DOHH2 (cell line): ENCODE results near the gene GLRA3.

Experiments
- H3F3A ChIP-seq: fragments of 200-600 bp; sonication (generic), shearing (Covaris generic); 2 replicates; pipeline ENCODE4 v1.6.0; 2016; ENCODE audit warnings: antibody characterized with exemption, mild to moderate bottlenecking; ENCODE audit not compliant: control insufficient read depth, insufficient read depth
- H3K27ac ChIP-seq: fragments of 200-600 bp; sonication (generic); 2 replicates; pipeline ENCODE4 v1.5.1; 2014; ENCODE audit warnings: low read depth, mild to moderate bottlenecking, low read length, moderate library complexity
- H3K27me3 ChIP-seq: fragments of 200-600 bp; sonication (generic); 2 replicates; pipeline ENCODE4 v1.6.1; 2014; ENCODE audit warnings: mild to moderate bottlenecking, low read length, mixed read lengths; ENCODE audit not compliant: control insufficient read depth
- H3K36me3 ChIP-seq: fragments of 200-600 bp; sonication (generic); 2 replicates; pipeline ENCODE4 v1.6.1; 2014; ENCODE audit warnings: mild to moderate bottlenecking, low read length, moderate library complexity, mixed read lengths; ENCODE audit not compliant: control insufficient read depth
- H3K4me1 ChIP-seq: fragments of 200-600 bp; sonication (generic); 2 replicates; pipeline ENCODE4 v1.6.1; 2014; ENCODE audit warnings: mild to moderate bottlenecking, low read length, mixed read lengths; ENCODE audit not compliant: control insufficient read depth
- H3K4me2 ChIP-seq: fragments of 200-600 bp; sonication (generic); 2 replicates; pipeline ENCODE4 v1.6.0; 2014; ENCODE audit warnings: mild to moderate bottlenecking, low read length, moderate library complexity
- H3K4me3 ChIP-seq: fragments of 200-600 bp; sonication (generic); 2 replicates; pipeline ENCODE4 v1.5.1; 2014; ENCODE audit warnings: mild to moderate bottlenecking, low read length, mixed read lengths
- H3K79me2 ChIP-seq: fragments of 200-600 bp; sonication (generic); 2 replicates; pipeline ENCODE4 v1.6.1; 2014; ENCODE audit warnings: mild to moderate bottlenecking, low read length, mixed read lengths; ENCODE audit not compliant: control insufficient read depth
- H3K9me2 ChIP-seq: fragments of 200-600 bp; sonication (generic); replicated peaks from 2 replicates; pipeline ENCODE4 v1.6.1; 2014; ENCODE audit warnings: mild to moderate bottlenecking, low read length, mixed read lengths; ENCODE audit not compliant: control insufficient read depth
- H3K9me3 ChIP-seq: fragments of 200-600 bp; sonication (generic); 2 replicates; pipeline ENCODE4 v1.6.1; 2014; ENCODE audit warnings: antibody characterized with exemption, low read length, mixed read lengths; ENCODE audit not compliant: control insufficient read depth, insufficient read depth
- H4K20me1 ChIP-seq: fragments of 200-600 bp; sonication (generic); 2 replicates; pipeline ENCODE4 v1.6.0; 2014; ENCODE audit warnings: low read depth, mild to moderate bottlenecking, antibody characterized with exemption, low read length, moderate library complexity; ENCODE audit not compliant: control insufficient read depth, insufficient read depth
- EZH2phosphoT487 ChIP-seq: fragments of 200-600 bp; sonication (generic); IDR thresholded peaks from 2 replicates; pipeline ENCODE4 v1.6.1; 2017; ENCODE audit warnings: borderline replicate concordance, mild to moderate bottlenecking, antibody characterized with exemption, low read length, moderate library complexity, mixed read lengths
- TF ChIP-seq, protein P1 (sequence below): fragments of 200-600 bp; sonication (generic); IDR thresholded peaks from one replicate; pipeline ENCODE4 v1.5.1; 2014; ENCODE audit warnings: antibody characterized with exemption, mild to moderate bottlenecking, low read depth, low read length; ENCODE audit not compliant: poor library complexity, severe bottlenecking

The GLRA3 gene

DNA sequence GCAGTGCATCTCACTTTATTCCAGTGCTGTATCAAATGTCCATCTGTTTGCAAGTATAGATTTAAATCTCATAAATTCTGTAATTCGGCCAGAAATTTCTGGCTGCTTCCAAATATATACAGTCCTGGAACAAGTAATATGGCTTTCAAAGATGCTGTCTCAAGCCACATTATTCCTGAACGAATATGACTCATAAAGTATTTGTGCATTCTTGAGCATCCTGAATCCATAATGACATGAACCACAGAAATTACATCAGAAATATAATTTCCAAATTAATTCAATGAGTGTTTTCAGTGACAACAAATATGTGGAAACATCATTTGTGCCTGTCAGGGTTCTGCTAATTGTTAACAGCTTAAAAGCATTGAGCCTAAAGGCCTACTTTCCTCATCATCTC lies 165.8 kb downstream of the GLRA3 start:
- no peaks in the 10 kb centered on the region for H3K4me1 ChIP-seq
- H3K9me2 ChIP-seq, result no peaks in the 10 kb centered on the region
- no peak overlapping the region for H3K4me3 ChIP-seq
- H3K9me3 ChIP-seq, result no peaks in the 10 kb centered on the region
- no peaks in the 10 kb centered on the region for H3K36me3 ChIP-seq
- no peaks in the 10 kb centered on the region for H4K20me1 ChIP-seq
- TF ChIP-seq, protein P1, sequence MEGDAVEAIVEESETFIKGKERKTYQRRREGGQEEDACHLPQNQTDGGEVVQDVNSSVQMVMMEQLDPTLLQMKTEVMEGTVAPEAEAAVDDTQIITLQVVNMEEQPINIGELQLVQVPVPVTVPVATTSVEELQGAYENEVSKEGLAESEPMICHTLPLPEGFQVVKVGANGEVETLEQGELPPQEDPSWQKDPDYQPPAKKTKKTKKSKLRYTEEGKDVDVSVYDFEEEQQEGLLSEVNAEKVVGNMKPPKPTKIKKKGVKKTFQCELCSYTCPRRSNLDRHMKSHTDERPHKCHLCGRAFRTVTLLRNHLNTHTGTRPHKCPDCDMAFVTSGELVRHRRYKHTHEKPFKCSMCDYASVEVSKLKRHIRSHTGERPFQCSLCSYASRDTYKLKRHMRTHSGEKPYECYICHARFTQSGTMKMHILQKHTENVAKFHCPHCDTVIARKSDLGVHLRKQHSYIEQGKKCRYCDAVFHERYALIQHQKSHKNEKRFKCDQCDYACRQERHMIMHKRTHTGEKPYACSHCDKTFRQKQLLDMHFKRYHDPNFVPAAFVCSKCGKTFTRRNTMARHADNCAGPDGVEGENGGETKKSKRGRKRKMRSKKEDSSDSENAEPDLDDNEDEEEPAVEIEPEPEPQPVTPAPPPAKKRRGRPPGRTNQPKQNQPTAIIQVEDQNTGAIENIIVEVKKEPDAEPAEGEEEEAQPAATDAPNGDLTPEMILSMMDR, result no peak
- TF ChIP-seq EZH2phosphoT487, result no peak
- no peaks in the 10 kb centered on the region for H3F3A ChIP-seq
- no peaks in the 10 kb centered on the region for H3K27me3 ChIP-seq
- H3K4me2 ChIP-seq, result no peak overlapping the region
- no peaks in the 10 kb centered on the region for H3K79me2 ChIP-seq
- no peak overlapping the region for H3K27ac ChIP-seq

DNA sequence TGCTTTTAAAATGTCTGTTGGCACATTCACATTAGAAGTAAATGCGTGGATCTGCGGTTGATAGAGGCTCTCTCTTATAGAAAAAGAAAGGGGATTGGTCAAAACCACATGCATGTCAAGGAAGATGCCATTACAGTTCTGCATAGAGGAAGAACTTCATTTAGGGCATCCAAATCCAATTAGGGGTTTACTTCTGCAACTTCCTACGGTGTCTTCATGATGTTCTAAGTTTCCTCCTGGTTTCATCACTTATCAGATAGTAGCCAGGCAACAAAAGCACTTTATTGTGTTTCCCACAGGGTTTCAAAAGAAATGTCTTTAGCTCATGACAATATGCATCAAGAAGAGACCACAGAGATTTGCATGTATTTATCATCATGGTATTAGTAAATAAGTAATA lies 170.8 kb downstream of the GLRA3 start:
- Histone ChIP-seq H3K27ac (no peak overlapping the region), H3F3A (no peaks in the 10 kb centered on the region), H3K9me3 (no peaks in the 10 kb centered on the region), H3K4me1 (no peaks in the 10 kb centered on the region), H3K9me2 (no peaks in the 10 kb centered on the region), H3K4me2 (no peak overlapping the region), H3K27me3 (no peaks in the 10 kb centered on the region), H4K20me1 (no peaks in the 10 kb centered on the region), H3K79me2 (no peaks in the 10 kb centered on the region), H3K4me3 (no peak overlapping the region), H3K36me3 (no peaks in the 10 kb centered on the region)
- TF ChIP-seq, protein P1, result no peak
- no peak for TF ChIP-seq EZH2phosphoT487

DNA sequence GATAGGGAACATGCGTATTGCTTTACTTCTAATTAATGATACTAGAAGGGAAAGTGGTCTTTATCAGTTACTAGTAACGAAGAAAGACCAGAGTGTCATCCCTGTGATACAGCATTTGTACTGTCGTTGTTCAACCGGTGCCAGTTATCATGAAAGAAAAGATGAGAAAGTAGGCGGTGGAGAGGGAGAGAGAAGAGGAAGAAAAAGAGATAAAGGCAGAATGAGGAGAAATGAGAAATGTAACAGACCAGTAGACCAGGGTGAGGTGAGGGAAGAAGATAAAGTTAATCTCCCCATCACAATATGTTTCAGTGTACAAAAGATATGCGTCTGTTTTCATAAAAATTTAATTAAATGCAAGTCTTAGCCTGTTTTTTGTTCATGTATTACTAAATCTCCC lies 171.6 kb downstream of the GLRA3 start:
- Histone ChIP-seq H3K27me3 (no peaks in the 10 kb centered on the region), H3K9me3 (no peaks in the 10 kb centered on the region), H3F3A (no peaks in the 10 kb centered on the region), H3K4me3 (no peak overlapping the region), H3K9me2 (no peaks in the 10 kb centered on the region), H3K4me2 (no peak overlapping the region), H3K79me2 (no peaks in the 10 kb centered on the region), H4K20me1 (no peaks in the 10 kb centered on the region), H3K4me1 (no peaks in the 10 kb centered on the region), H3K36me3 (no peaks in the 10 kb centered on the region), H3K27ac (no peak overlapping the region)
- TF ChIP-seq, protein P1, result no peak
- no peak for TF ChIP-seq EZH2phosphoT487

DNA sequence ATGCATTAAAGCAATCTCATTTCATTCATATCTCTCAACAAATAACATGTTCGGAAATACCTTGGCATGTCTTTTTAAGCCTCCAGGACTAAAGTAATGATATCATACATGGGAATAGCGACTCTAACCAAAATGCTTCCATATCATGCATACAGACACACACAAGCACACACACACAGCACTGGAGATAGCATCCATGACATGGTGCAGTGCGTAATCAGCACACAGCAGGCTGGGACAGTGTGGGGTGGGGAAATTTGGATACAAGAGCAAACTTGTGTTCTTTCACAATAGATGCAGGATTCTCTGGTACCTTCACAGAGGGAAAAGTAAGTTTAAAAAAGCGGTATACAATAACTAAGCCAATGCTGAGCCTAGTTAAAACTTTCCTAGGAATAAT lies 174.4 kb downstream of the GLRA3 start:
- no peak overlapping the region for H3K4me2 ChIP-seq

More for the DNA sequence above, 174.4 kb downstream of the GLRA3 start:
- Histone ChIP-seq H3K27ac (no peak overlapping the region), H3K36me3 (no peaks in the 10 kb centered on the region), H3K9me3 (no peaks in the 10 kb centered on the region), H3K9me2 (no peaks in the 10 kb centered on the region), H3K4me3 (no peak overlapping the region), H4K20me1 (no peaks in the 10 kb centered on the region), H3K4me1 (no peaks in the 10 kb centered on the region), H3K27me3 (no peaks in the 10 kb centered on the region), H3K79me2 (no peaks in the 10 kb centered on the region), H3F3A (no peaks in the 10 kb centered on the region)
- TF ChIP-seq, protein P1, result no peak
- TF ChIP-seq EZH2phosphoT487, result no peak
